ENCODE data around the gene ESR1.
"Not testable (repeated sequence)": the region's sequence is repeated elsewhere in the genome, so short reads cannot be mapped to it uniquely, and the experiment has no call there.

DNA sequence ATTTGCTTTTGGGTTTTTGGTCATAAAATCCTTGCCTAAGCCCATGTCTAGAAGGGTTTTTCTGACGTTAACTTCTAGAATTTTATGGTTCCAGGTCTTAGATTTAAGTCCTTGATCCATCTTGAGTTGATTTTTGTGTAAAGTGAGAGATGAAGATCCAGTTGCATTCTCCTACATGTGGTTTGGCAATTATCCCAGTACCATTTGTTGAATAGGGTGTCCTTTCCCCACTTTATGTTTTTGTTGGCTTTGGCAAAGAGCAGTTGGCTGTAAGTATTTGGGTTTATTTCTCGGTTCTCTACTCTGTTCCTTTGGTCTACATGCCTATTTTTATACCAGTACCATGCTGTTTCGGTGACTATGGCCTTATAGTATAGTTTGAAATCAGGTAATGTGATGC lies 86.9 kb downstream of the ESR1 start:
- TF ChIP-seq, protein P1, sequence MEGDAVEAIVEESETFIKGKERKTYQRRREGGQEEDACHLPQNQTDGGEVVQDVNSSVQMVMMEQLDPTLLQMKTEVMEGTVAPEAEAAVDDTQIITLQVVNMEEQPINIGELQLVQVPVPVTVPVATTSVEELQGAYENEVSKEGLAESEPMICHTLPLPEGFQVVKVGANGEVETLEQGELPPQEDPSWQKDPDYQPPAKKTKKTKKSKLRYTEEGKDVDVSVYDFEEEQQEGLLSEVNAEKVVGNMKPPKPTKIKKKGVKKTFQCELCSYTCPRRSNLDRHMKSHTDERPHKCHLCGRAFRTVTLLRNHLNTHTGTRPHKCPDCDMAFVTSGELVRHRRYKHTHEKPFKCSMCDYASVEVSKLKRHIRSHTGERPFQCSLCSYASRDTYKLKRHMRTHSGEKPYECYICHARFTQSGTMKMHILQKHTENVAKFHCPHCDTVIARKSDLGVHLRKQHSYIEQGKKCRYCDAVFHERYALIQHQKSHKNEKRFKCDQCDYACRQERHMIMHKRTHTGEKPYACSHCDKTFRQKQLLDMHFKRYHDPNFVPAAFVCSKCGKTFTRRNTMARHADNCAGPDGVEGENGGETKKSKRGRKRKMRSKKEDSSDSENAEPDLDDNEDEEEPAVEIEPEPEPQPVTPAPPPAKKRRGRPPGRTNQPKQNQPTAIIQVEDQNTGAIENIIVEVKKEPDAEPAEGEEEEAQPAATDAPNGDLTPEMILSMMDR (IDR thresholded peaks at IDR 0.05), result not testable (repeated sequence)
- not testable (repeated sequence) for TF ChIP-seq POLR2A, POLR2AphosphoS5, EP300 (IDR thresholded peaks at IDR 0.05)

Measured in upper lobe of left lung (tissue), 4 donors.